ENCODE measurements around the gene CADPS2.

DNA sequence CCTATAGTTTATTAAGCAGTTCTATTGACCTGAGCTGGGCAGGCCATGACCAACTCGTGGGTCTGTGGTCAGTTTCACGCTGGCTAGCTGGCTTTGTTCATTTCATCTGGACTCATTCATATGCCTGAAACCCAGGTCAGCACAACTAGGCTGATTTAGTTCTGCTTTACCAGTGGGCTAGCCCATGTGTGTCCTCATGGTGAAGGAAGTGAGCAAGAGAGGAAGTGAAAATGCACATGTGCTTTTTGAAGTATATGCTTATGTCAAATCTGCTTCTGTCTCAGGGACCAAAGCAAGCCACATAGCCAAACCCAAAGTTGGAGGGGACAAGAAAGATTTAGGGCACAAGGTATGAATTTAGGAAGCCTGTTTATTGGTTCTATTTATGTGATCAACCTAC, 341.8 kb downstream of the CADPS2 start:
- TF ChIP-seq EZH2 (IDR thresholded peaks at IDR 0.05; ENCODE audit: low read length): no peak
- TF ChIP-seq, protein P1, sequence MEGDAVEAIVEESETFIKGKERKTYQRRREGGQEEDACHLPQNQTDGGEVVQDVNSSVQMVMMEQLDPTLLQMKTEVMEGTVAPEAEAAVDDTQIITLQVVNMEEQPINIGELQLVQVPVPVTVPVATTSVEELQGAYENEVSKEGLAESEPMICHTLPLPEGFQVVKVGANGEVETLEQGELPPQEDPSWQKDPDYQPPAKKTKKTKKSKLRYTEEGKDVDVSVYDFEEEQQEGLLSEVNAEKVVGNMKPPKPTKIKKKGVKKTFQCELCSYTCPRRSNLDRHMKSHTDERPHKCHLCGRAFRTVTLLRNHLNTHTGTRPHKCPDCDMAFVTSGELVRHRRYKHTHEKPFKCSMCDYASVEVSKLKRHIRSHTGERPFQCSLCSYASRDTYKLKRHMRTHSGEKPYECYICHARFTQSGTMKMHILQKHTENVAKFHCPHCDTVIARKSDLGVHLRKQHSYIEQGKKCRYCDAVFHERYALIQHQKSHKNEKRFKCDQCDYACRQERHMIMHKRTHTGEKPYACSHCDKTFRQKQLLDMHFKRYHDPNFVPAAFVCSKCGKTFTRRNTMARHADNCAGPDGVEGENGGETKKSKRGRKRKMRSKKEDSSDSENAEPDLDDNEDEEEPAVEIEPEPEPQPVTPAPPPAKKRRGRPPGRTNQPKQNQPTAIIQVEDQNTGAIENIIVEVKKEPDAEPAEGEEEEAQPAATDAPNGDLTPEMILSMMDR (optimal IDR thresholded peaks at IDR 0.05 in 1 of 3, IDR thresholded peaks at IDR 0.05 in 1 of 3, conservative IDR thresholded peaks at IDR 0.05 in 1 of 3; ENCODE audit: extremely low read depth in 1 of 3, insufficient read depth in 2 of 3, low read length in 3 of 3): no peak

All from keratinocyte (primary cell).